Ovary (tissue), 9 donors: ENCODE data around the gene EFNA5. TPM values are rescaled to one million over a fixed set of nuclear protein-coding genes. Genes with fewer than 3 reads are reported as not detected.

ENCODE experiments used
- DNase-seq, 5 donors: peaks; one replicate each; pipeline ENCODE4 v3.0.0-alpha.2; 2019 to 2020
- H3K27ac ChIP-seq, 2 donors: fragments of 200-600 bp; one replicate each; pipeline versions ENCODE4 v1.5.1 to v1.8.0; 2019 to 2022
- H3K27me3 ChIP-seq: fragments of 200-600 bp; one replicate; pipeline ENCODE4 v1.8.0; 2022
- H3K36me3 ChIP-seq: fragments of 200-600 bp; sonication (generic); one replicate; pipeline ENCODE4 v1.5.1; 2019
- H3K4me1 ChIP-seq: one replicate; pipeline ENCODE4 v1.8.1; 2013; ENCODE audit warnings: mild to moderate bottlenecking, moderate library complexity; ENCODE audit not compliant: insufficient read depth
- H3K4me3 ChIP-seq: fragments of 200-600 bp; sonication (generic); one replicate; pipeline ENCODE4 v1.5.1; 2017
- H3K9me3 ChIP-seq, 2 donors: fragments of 200-600 bp in 1 of 2; sonication (generic) in 1 of 2; one replicate each; pipeline versions ENCODE4 v1.5.1 to v1.8.1; 2013 to 2019; ENCODE audit warnings: mild to moderate bottlenecking in 1 of 2, moderate library complexity in 1 of 2
- CTCF ChIP-seq, 3 donors: fragments of 450-650 bp in 2 of 3; fragments of 200-600 bp in 1 of 3; IDR thresholded peaks; one replicate each; pipeline versions ENCODE4 v1.5.1 to v1.8.0; 2016 to 2022; ENCODE audit warnings: antibody characterized with exemption in 3 of 3, mild to moderate bottlenecking in 1 of 3
- EP300 ChIP-seq: sonication (generic); formaldehyde crosslinking; IDR thresholded peaks from one replicate; pipeline ENCODE4 v1.6.1; 2017; ENCODE audit warnings: antibody characterized with exemption
- POLR2A ChIP-seq: fragments of 450-650 bp; IDR thresholded peaks from one replicate; pipeline ENCODE4 v1.6.1; 2017; ENCODE audit warnings: antibody characterized with exemption, mild to moderate bottlenecking, moderate library complexity
- WGBS, 3 donors: extraction: QIAGEN DNeasy Blood & Tissue Kit in 1 of 3; methylation state at CpG; one replicate each; pipeline versions ENCODE4 v1.1.5 to v1.1.7; 2013 to 2017; 5-methylcytosine and 5-hydroxymethylcytosine counted together
- intact Hi-C, 4 donors: fragments of 100-400 bp; cut with DNase I; formaldehyde crosslinking; loops; one replicate each; pipeline versions ENCODE4 v1.11.0 to v1.15.1; 2022 to 2023
- polyA plus RNA-seq, 2 donors: library from polyadenylated mRNA; stranded (reverse); fragments of 200-250 nt in 1 of 2; fragments of 350-450 nt in 1 of 2; fragmentation: Illumina TruSeq in 1 of 2; extraction: RNeasy Lipid Tissue Mini Kit (QIAGEN cat#74804) in 1 of 2; gene quantifications; one replicate each; pipeline ENCODE4 v1.2.3, GENCODE V29; 2013 to 2014
- total RNA-seq, 7 donors: library from RNA; depleted of rRNA in 2 of 7; stranded (reverse); fragments of >200 nt in 2 of 7; fragmentation: NEBNext Ultra II Directional in 3 of 7; extraction: Animal tissue kit (Norgen Biotek cat#: 25700) in 3 of 7; gene quantifications; one replicate each; pipeline versions ENCODE4 v1.1.0 to v1.2.4, GENCODE V29; 2016 to 2023
- donor health status: DM: no; HTN: no; CAD: no; lungs with moderate emphysema.
- donor health status: DM: no; HTN: no; CAD: no.
- donor health status: Bipolar disorder and iron deficiency.
- donor health status: DM: yes; HTN: yes; CAD: no.
- donor health status: DM: no; HTN: no; CAD: no.
- donor health status: DM: yes; HTN: yes; CAD: no.

EFNA5 gene
- total and polyA plus RNA-seq, 9 donors, result 1.5 to 20.6 (median 7.7) TPM

GRCh38 chr5:107340631-107341030, 330.1 kb downstream of the EFNA5 start:
- no peak for TF ChIP-seq POLR2A
- TF ChIP-seq CTCF (IDR thresholded peaks at IDR 0.05), result no peak
- no peak for TF ChIP-seq EP300
- 71 to 90% (median 88%) methylated on average over 3 of the region's 3 CpGs for WGBS, 3 donors
- DNase-seq, result no peak
- no peak overlapping the region for H3K27ac ChIP-seq
- H3K9me3 ChIP-seq, result no peaks in the 10 kb centered on the region
- no peaks in the 10 kb centered on the region for H3K27me3 ChIP-seq
- peaks cover 1% of the 10 kb centered on the region for H3K4me1 ChIP-seq
- intact Hi-C loops, result no loop called here
- H3K4me3 ChIP-seq, result no peak overlapping the region
- H3K36me3 ChIP-seq, result no peaks in the 10 kb centered on the region

GRCh38 chr5:107338335-107338734, 332.4 kb downstream of the EFNA5 start:
- Histone ChIP-seq H3K36me3 (no peaks in the 10 kb centered on the region), H3K9me3 (no peaks in the 10 kb centered on the region), H3K4me3 (no peak overlapping the region), H3K27ac (no peak overlapping the region), H3K4me1 (peaks cover 1% of the 10 kb centered on the region), H3K27me3 (no peaks in the 10 kb centered on the region)
- DNase-seq, result no peak
- 85 to 95% (median 92%) methylated on average over 2 of the region's 2 CpGs for WGBS, 3 donors
- intact Hi-C loops, result no loop called here
- TF ChIP-seq CTCF (IDR thresholded peaks at IDR 0.05) (no peak), POLR2A (no peak), EP300 (no peak)

GRCh38 chr5:107337281-107337680, 333.5 kb downstream of the EFNA5 start:
- intact Hi-C loops, result no loop called here
- H3K9me3 ChIP-seq, result no peaks in the 10 kb centered on the region
- whole genome bisulfite sequencing, 3 donors, result 69 to 79% (median 75%) methylated on average over 1 of the region's 1 CpG

GRCh38 chr5:107331882-107332281, 338.9 kb downstream of the EFNA5 start:
- no peaks in the 10 kb centered on the region for H3K36me3 ChIP-seq
- TF ChIP-seq CTCF (IDR thresholded peaks at IDR 0.05), result no peak
- no peak overlapping the region for H3K27ac ChIP-seq
- H3K4me3 ChIP-seq, result no peak overlapping the region
- intact Hi-C loops, result no loop called here
- WGBS, 3 donors, result 92 to 96% (median 95%) methylated on average over 2 of the region's 2 CpGs
- H3K9me3 ChIP-seq, result no peaks in the 10 kb centered on the region
- DNase-seq, result no peak
- H3K4me1 ChIP-seq, result no peaks in the 10 kb centered on the region
- no peaks in the 10 kb centered on the region for H3K27me3 ChIP-seq

More at GRCh38 chr5:107337281-107337680, 333.5 kb downstream of the EFNA5 start:
- Histone ChIP-seq H3K27ac (no peak overlapping the region), H3K4me1 (peaks cover 1% of the 10 kb centered on the region), H3K4me3 (no peak overlapping the region), H3K36me3 (no peaks in the 10 kb centered on the region), H3K27me3 (no peaks in the 10 kb centered on the region)
- no peak for TF ChIP-seq CTCF (IDR thresholded peaks at IDR 0.05)
- no peak for TF ChIP-seq POLR2A
- TF ChIP-seq EP300, result no peak
- no peak for DNase-seq

- Histone ChIP-seq H3K36me3 (no peaks in the 10 kb centered on the region), H3K27me3 (no peaks in the 10 kb centered on the region), H3K4me1 (no peaks in the 10 kb centered on the region), H3K4me3 (no peak overlapping the region), H3K27ac (no peak overlapping the region), H3K9me3 (no peaks in the 10 kb centered on the region)
- WGBS, 3 donors, result 85 to 89% (median 86%) methylated on average over 1 of the region's 1 CpG
- intact Hi-C loops, result no loop called here
- TF ChIP-seq CTCF (IDR thresholded peaks at IDR 0.05) (no peak), POLR2A (no peak), EP300 (no peak)
- DNase-seq, result no peak
Observed at GRCh38 chr5:107331312-107331711, 339.4 kb downstream of the EFNA5 start.
